HEK293T (cell line): Measurements from ENCODE around the gene PEA15.

Experiments
- CTCF ChIA-PET: fragments of 350-600 bp; formaldehyde crosslinking; extraction: SDS; loops from one replicate; lab custom pipeline; 2021; ENCODE audit warnings: antibody characterized with exemption, inconsistent platforms; lab: Yijun Ruan, JAX
- POLR2A ChIA-PET: fragments of 350-600 bp; formaldehyde crosslinking; extraction: SDS; loops from one replicate; lab custom pipeline; 2020; ENCODE audit warnings: antibody characterized with exemption, inconsistent platforms; lab: Yijun Ruan, JAX
- DNase-seq: peaks from one replicate; pipeline ENCODE4 v3.0.0; 2012; ENCODE audit warnings: mixed read lengths; ENCODE audit errors: extremely low spot score
- ARNT ChIP-seq: fragments of 450-650 bp; IDR thresholded peaks from 2 replicates; pipeline ENCODE4 v1.6.1; 2017; ENCODE audit warnings: mild to moderate bottlenecking
- BHLHE40 ChIP-seq: fragments of 450-650 bp; IDR thresholded peaks from 2 replicates; pipeline ENCODE4 v1.6.1; 2016; ENCODE audit warnings: mild to moderate bottlenecking, moderate library complexity, borderline replicate concordance
- CTBP1 ChIP-seq: fragments of 450-650 bp; IDR thresholded peaks from 2 replicates; pipeline ENCODE4 v1.6.1; 2016; ENCODE audit warnings: borderline replicate concordance
- ELF4 ChIP-seq: fragments of 450-650 bp; IDR thresholded peaks from 2 replicates; pipeline ENCODE4 v1.6.1; 2017; ENCODE audit warnings: antibody characterized with exemption
- FOXA1 ChIP-seq: fragments of 450-650 bp; IDR thresholded peaks from 2 replicates; pipeline ENCODE4 v1.6.1; 2016; ENCODE audit warnings: mild to moderate bottlenecking
- FOXK2 ChIP-seq: fragments of 450-650 bp; IDR thresholded peaks from 2 replicates; pipeline ENCODE4 v1.6.1; 2016; ENCODE audit warnings: mild to moderate bottlenecking
- FOXM1 ChIP-seq: fragments of 450-650 bp; IDR thresholded peaks from 2 replicates; pipeline ENCODE4 v1.6.1; 2017; ENCODE audit warnings: mild to moderate bottlenecking, borderline replicate concordance
- HDGF ChIP-seq: fragments of 450-650 bp; IDR thresholded peaks from 2 replicates; pipeline ENCODE4 v1.6.1; 2017; ENCODE audit warnings: antibody characterized with exemption, borderline replicate concordance
- L3MBTL2 ChIP-seq: fragments of 450-650 bp; conservative IDR thresholded peaks from 2 replicates; pipeline ENCODE4 v1.6.1; 2016; ENCODE audit warnings: mild to moderate bottlenecking
- LEF1 ChIP-seq: fragments of 450-650 bp; IDR thresholded peaks from 2 replicates; pipeline ENCODE4 v1.6.1; 2017; ENCODE audit warnings: mild to moderate bottlenecking, borderline replicate concordance
- NFRKB ChIP-seq: fragments of 450-650 bp; IDR thresholded peaks from 2 replicates; pipeline ENCODE4 v1.6.1; 2016; ENCODE audit warnings: mild to moderate bottlenecking, moderate library complexity
- PKNOX1 ChIP-seq: fragments of 450-650 bp; IDR thresholded peaks from 2 replicates; pipeline ENCODE4 v1.6.1; 2016
- SP1 ChIP-seq: fragments of 450-650 bp; IDR thresholded peaks from 2 replicates; pipeline ENCODE4 v1.6.1; 2017
- SUZ12 ChIP-seq: fragments of 450-650 bp; IDR thresholded peaks from 2 replicates; pipeline ENCODE4 v1.6.1; 2016; ENCODE audit warnings: mild to moderate bottlenecking
- TARDBP ChIP-seq: fragments of 450-650 bp; IDR thresholded peaks from 2 replicates; pipeline ENCODE4 v1.6.1; 2016
- ZNF384 ChIP-seq: fragments of 450-650 bp; IDR thresholded peaks from 2 replicates; pipeline ENCODE4 v1.6.1; 2016

The PEA15 gene

GRCh38 chr1:160204526-160205241, 500 bp upstream of the PEA15 start:
- no peak for DNase-seq
- ChIA-PET CTCF (interaction anchor here (0.8 to 1.8 kb wide), 3 partner anchors 11 to 103 kb away, joined by 3 to 12 read pairs (median 5); no protein-coding TSS in a partner anchor), POLR2A (interaction anchor here (0.9 to 1.7 kb wide), 3 partner anchors 11 to 158 kb away, joined by 3 to 7 read pairs (median 3); no protein-coding TSS in a partner anchor)
- TF ChIP-seq BHLHE40 (no peak), SUZ12 (no peak), CTBP1 (no peak), ELF4 (no peak), LEF1 (no peak), HDGF (no peak)

GRCh38 chr1:160206036-160206389, 829 bp downstream of the PEA15 start:
- CTCF ChIA-PET: interaction anchor here (0.7 to 1.6 kb wide), 2 partner anchors 13 to 46 kb away, joined by 4 to 5 read pairs; no protein-coding TSS in a partner anchor
- POLR2A ChIA-PET: no interaction called here
- TF ChIP-seq ZNF384: no peak
- 0 out of 2 replicates have a peak, but pooled peaks have one; percentile 1 for TF ChIP-seq HDGF
- DNase-seq: peak; percentile 57

DNA sequence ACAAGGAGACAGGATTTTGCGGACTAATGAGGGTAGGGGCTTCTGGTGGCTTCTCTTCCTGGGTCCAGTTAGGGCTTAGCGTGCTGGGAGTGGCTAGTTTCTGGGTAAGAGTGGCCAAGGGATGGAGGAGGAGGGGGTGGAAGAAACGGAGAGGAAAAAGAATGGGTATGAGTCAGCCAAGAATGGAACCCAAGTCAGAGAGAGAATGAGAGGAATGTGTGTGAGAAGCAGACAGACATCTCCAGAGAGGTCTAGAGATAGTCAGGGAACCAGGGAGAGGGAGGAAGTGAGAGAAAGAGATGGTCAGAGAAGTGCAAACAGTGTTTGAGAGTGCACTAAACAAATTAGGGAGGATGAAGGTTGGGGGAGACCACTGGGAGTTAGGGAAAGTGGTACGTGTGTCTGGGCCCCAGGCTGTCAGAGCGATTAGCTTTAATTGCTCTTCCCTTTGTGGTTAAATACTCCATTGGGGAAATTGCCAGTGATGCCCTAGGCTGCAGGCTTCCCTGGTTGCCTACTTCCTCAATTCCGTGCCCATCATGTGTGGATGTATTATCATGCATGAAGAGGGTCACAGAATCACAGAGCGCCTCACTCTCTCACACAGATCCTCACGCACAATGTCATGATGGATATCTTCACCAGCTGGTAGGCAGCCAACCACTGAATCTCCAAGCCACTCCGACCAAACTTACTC, 1.4 kb downstream of the PEA15 start:
- ChIA-PET POLR2A (interaction anchor here (0.9 kb wide), 1 partner anchor 56 kb away, joined by 3 read pairs; the partner anchor contains the start of gene DCAF8), CTCF (interaction anchor here (1.6 kb wide), 1 partner anchor 46 kb away, joined by 5 read pairs; no protein-coding TSS in a partner anchor)
- TF ChIP-seq CTBP1 (no peak), FOXK2 (no peak), SUZ12 (no peak), NFRKB (no peak), PKNOX1 (no peak), LEF1 (no peak), ELF4 (no peak; the same call in 1 of the 2 replicates)
- DNase-seq: no peak

- DNase-seq: no peak
- POLR2A ChIA-PET: interaction anchor here (0.9 kb wide), 1 partner anchor 56 kb away, joined by 3 read pairs; the partner anchor contains the start of gene DCAF8
- CTCF ChIA-PET: interaction anchor here (1.2 to 1.6 kb wide), 2 partner anchors 45 to 85 kb away, joined by 3 to 5 read pairs; no protein-coding TSS in a partner anchor
- TF ChIP-seq ARNT (no peak), CTBP1 (no peak), ELF4 (no peak), HDGF (no peak), FOXK2 (no peak), BHLHE40 (no peak), L3MBTL2 (no peak), FOXM1 (no peak), PKNOX1 (no peak), SP1 (no peak), TARDBP (no peak), LEF1 (no peak), FOXA1 (no peak), SUZ12 (no peak), NFRKB (no peak), ZNF384 (no peak)
Measured at GRCh38 chr1:160207118-160207650, 2.0 kb downstream of the PEA15 start.

DNA sequence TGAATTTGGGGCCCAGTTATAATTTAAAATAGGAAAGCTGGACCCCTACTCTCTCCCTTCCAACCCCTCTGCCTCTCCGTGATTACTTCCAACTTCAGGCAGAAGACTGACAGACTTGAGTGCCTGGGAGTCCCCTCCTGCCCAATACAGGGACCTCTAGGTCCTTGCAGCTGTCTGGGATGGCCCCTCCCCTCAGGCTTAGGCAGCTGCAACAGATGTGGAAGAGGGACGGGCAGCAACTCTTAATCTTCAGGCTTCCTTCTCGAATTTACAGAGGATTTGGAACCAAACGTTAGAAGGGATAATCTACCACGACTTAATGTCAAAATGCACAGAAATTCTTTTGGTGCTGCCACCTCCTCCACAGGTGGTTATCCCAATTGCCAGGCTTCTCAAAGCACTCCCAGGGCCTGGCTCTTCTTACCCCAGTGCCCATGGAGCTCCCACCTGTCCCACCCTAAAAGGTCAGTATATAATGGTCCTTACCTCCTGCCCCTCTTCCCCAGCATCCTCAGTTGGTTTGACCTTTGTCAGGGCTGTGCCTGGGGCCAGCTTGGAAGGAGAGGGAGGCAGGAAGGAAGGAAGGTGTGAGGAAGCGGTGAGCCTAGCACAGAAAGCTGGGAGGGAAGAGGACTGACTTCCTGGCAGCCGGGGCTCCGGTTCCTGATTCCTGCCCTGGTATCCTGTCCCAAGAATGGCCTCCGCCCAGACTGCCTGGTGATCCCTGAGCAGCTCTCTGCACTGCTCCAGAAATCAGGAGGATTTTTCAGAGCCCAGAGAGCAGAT, 2.8 kb downstream of the PEA15 start:
- CTCF ChIA-PET: interaction anchor here (1.2 kb wide), 2 partner anchors 15 to 84 kb away, joined by 3 to 5 read pairs; no protein-coding TSS in a partner anchor
- TF ChIP-seq CTBP1 (no peak), FOXA1 (no peak), NFRKB (no peak), SUZ12 (no peak), TARDBP (no peak), HDGF (no peak), ZNF384 (no peak), L3MBTL2 (no peak), FOXM1 (no peak), LEF1 (no peak), ARNT (no peak), BHLHE40 (no peak), ELF4 (no peak), FOXK2 (no peak), SP1 (no peak), PKNOX1 (no peak)
- DNase-seq: no peak
- POLR2A ChIA-PET: no interaction called here
